HG03159 (cell line): ENCODE measurements around the gene P3H2.
A peak's percentile ranks its signal among the peaks of the same experiment; 100 is the strongest.

Experiments
- ATAC-seq: cut with Tn5 transposase; IDR thresholded peaks from one replicate; pipeline ENCODE4 v1.9.1; 2021; ENCODE audit warnings: mild to moderate bottlenecking, moderate library complexity; ENCODE audit not compliant: unreplicated experiment

P3H2 gene

DNA sequence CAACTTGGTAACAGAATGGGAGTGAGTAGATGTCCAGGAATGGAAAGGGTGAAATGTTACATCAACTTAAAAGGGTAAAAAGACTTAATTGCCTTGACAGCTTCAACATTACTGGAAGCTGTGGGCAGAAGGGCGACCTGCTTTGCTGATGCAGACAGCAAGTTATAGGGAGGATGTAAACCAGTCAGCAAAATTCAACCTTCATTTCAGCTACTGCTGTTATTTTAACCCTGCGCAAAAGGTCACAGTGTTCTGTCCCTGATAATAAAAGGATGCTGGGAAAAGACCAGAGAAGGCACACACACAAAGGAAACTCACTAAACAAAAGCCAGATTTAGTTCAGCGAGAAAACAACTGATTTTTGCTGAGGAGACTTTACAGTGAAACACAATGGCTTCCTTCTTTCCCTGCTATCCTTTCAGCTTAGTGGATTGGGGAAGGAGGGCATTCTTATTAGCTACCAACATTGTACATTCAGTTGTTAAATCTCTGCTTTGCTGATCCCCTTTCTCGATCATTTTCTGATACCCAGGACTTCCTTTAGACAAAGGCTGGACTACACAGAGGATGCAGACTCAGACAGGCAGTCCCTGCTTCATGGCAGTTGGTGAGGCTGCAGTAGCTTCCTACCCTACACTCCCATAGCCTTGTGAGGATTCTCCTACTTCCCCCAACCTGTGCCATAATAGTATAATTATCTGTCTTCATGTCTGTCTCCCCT is 62.0 kb downstream of the P3H2 start:
- ATAC-seq: no peak

DNA sequence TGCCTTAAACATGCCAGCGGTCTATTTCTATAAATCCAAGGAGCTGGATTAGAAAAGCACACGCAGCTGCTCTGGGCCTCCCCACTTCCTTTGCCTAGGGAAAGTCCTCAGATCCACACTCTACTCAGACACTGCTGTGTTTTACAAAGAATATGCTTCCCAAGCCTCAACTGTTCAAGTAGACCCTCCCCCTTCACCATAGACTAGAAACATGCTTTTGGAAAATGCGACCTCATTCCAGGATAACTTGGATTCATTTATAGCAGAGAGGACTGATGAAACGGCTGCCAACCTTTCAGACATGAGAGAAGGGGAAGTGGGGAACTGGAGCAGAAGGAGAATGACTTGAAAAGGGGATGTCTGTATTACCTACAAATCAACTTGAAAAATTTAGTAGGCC is 64.0 kb downstream of the P3H2 start:
- no peak for ATAC-seq

DNA sequence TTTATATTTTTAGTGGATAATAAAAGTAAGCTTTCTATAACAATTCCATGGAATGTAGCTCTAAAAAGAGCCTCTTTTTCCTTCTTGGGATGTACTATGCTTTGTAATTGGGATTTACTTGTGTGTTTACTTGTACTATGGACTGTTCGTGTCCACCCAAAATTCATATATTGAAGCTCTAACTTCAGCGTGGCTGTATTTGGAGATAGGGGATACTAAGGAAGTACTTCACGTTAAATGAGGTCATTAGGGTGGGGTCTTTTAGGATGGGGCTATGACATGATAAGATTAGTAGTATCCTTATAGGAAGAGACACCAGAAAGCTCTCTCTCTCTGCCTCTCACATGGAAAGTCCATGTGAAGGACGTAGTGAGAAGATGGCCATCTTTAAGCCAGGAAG is 64.9 kb downstream of the P3H2 start:
- ATAC-seq: no peak

DNA sequence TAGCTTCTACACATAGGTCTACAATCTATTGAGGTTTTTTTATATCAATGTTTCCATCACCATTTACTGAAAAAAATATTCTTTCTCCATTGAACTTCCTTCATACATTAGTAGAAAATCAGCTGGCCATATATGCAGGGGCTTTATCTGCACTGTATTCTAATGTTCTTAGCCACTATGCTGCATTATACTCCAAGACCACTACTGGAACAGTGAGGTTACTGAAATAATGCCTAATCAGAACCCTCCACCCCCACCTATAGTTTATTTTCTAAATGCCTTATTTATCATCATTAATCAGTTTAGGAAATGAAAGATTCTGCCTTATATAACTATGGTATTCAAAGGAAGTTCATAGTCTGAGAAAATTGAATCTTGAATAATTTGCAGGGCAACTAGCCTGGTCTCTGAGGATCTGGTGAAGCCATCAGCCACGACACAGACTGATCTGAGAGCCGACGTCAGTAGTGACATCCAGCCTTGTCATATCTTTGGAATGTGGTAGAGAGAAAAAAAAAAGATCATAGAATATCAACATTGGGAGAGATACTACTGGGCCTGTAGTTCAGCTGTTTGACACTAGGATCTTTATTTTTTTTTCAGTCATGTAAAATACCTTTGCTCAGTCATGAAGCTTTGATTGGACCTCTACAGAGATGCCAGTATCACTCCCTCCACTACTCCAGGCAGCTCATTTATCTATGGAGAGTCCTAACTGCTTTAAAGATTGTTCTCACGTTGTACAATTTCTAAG is 66.6 kb downstream of the P3H2 start:
- no peak for ATAC-seq

DNA sequence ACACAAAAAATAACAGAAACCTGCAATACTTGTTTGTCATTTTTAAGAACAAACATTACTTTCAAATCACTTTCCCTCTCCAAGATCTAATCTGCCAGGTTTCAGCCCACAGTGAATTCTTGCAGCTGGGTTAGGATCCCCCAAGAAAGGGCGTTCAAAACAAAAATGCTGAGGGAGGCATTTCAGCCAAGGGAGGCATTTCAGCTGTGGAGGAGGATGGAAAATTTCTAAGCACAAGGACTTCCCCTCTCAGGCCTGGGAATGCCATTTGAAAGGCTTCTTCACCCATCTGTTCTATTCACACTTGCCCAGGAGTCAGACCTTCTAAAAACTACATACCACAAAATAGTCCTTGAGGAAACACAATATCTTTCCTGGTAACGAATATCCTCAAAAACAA is 69.1 kb downstream of the P3H2 start:
- ATAC-seq: no peak

DNA sequence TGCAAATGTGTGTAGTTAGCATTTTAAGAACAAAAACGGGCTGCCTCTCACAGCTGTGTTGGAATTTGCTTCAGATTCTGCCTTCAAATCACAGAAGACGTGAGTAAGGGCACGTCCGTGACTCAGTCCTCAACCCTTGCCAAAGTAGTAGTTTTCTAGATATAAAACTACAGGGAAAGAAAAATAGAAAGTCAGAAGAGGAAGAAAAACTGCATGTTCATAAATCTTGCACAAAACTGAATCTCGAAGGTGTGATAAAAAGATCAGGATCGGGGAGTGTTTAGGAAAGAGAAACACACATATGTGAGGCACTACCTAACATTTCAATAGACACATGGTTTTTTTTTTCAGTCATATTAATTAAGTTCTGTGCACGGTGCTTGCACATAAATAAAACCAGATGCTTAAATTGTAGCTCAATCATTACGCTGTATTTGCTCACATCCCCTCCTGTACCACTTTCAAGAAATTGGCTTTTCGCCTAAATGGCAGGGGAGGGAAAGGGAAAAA is 71.7 kb downstream of the P3H2 start:
- ATAC-seq: no peak

DNA sequence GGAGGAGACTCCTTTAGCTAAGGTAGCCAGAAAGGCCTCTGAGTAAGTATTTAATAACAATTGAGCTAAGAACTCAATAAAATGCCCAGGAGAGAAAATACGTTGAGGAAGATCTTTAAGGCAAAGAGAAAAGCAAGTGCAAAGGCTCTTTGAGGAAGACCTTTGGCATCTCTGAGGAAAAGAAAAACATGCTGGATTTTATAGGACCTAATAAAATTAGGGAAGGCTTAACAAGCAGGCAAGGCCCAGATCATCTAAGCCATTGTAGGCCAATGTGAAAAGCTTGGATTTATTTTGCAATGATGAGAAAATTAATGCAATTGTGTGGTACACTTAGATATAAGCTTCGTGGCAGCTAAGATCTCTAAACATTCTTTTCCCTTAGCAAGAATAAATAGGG is 75.7 kb downstream of the P3H2 start:
- ATAC-seq: no peak

DNA sequence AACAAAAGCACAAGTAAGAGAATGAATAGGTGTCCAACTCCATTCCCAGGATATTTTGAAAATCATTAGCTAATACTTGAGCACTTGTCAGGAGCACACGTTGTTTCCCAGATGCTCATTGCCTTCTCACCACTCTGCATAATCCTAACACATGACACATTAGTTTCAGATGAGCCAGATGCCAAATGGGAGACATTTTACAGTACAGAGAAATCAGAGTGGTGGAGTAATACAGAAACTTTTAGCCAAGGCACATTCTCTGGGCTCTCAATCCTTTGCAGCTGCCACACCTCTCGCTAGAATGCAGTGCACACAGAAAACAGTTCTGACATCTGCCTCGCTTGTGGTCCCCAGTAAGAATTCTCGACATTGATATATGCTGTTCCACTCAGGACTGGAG is 76.6 kb downstream of the P3H2 start:
- no peak for ATAC-seq

DNA sequence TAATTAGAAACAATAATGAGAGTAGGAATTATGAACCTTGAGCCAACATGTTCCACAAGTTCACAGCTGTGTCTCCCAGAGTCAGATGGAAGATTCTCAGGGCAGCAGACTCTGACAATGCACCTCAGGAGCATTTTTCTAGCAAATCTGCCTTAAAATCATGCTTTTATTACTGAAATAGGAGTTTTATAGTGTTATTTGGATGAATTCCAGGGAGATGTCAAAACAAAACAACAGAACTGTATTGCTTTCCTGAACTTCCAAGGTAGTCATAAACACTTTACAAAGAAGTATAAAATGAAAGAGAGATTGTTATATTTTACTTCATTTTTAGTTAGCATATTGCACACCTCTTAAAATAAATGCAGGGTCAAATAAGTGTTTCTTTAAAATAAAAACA is 77.0 kb downstream of the P3H2 start:
- ATAC-seq: no peak

DNA sequence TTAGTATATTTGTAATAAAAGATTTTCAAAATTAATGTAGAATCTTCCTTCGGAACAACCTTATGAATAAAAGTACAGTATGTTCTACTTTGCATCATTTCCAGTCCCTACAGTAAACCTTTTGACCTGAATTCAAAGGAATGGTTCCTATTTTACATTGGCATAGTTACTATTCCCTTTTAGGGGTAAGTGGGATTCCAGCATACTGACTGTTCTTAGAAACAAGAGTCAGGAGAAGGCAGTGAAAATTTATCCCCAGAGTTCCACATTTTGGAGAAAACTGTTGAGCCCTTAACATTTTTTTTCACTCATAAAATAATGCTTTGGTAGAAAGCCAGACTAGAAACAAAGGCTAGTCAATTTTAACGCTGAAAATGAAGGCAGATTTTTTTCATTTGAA is 78.1 kb downstream of the P3H2 start:
- ATAC-seq: no peak

DNA sequence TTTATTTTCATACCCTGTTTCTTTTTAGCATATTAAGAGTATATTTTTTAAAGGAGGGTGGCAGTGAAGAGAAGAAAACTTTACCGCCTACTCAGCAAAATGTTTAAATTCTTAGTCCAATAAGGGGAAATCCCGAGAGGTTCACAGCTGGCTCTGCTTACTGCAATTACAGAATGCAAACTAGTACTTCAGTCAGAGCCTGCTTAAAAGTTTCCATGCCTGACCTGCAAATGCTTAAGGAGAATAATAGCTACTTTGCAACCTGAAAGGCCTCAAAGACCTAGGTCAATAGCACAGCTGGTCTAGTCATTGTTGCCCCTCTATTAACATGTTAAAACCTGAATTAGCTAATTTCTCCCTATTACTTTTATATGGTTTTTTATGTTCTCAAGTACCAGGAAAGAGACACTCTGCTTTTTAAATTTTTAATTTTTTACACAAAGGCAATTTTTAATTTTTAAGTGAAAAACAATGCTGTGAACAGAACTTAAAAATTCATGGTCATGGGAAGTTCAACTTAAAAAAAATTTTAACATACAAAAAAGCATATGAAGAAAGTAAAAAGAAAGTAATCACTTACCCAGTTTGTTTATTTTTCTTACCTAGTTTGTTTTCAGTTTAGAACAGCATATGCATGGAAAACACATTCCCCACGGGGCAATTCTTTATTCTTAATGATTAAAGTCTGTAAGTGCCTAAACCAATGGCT is 79.2 kb downstream of the P3H2 start:
- ATAC-seq: no peak

DNA sequence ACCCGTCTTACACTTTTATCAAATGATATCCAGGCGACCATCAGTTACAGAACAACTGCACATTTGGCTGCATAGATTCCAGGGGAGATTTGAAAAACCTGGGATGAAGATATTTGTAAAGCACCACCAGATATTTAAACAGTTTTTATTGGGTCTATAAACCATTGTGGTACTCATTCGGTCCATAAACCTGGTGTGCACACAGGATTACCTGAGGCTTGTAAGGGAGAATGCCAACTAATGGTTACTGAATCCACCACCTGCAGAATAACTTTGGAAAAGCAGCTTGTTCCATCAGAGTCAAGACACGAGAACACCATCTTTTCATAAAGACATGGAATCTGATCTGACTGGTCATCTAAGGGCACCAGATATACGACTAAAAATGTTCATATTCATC is 80.6 kb downstream of the P3H2 start:
- no peak for ATAC-seq

DNA sequence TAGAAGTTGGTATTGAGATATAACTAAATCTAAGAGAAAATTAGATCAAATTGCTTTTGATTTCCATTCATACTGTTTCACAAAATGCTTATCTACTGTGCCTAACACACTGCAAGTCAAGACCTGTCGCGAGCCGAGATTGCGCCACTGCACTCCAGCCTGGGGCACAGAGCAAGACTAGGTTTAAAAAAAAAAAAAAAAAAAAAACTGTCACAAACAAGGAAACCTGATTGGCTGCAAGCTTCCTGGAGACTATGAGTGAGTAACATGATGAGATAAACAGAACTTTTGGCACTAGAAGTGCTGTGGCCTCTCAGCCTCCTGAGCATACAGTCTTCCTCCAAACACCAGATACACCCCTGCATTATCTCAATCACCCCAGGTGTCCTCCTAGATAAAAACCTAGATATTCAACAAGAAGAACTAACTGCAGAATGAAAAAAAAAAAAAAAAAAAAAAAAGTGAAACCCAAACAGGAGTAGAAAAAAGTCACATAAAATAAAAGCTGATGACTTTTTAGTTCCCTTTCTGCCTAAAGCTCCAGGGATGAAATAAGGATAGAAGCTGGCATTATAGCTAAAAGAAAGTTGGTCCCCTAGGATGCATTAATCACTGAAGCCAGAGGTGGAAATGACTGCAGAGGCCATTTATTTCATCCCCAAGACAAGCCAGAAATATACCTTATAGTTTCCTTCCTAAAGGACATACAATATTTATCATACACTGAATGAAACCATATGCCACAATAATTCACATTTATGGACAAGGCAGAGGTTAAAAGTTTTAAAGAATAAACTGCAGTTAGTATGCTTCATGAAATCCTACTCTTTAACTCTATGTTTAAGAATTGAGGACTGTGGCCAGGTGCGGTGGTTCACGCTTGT is 82.4 kb downstream of the P3H2 start:
- ATAC-seq: no peak

DNA sequence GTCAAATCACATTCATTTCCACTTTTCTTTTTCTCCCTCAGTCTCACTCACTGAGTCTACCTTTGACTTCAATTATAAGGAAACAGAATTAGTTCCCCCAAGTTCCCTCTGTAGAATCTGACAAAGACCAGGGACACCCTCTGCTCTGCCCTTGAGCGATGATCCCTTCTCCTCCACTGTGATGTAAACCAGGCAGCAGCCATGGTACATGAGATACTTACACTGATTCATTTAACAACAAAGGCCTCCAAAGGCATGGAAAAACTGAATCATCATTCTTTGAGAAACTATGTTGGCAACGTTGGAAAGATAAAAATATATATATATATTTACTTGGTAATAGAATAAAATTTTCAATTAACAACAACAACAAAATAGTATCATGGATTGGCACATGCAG is 84.1 kb downstream of the P3H2 start:
- ATAC-seq: no peak

DNA sequence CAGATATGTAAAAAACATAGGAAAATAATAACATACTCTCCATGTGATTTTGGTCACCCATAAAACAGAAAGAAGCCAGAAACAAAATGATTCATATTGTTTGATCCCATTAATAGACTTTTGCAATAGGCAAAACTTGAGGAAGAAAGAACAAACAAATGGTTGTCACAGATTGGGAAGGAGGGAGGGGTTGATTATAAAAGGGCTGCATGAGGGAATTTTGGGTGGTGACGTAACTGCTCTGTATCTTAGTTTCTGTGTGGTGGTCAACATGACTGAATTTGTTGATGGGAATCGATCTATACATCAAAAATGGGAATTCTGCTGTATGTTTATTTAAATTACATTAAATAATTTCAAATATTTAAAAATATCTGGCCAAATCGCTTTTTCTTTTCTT is 86.3 kb downstream of the P3H2 start:
- ATAC-seq: no peak

DNA sequence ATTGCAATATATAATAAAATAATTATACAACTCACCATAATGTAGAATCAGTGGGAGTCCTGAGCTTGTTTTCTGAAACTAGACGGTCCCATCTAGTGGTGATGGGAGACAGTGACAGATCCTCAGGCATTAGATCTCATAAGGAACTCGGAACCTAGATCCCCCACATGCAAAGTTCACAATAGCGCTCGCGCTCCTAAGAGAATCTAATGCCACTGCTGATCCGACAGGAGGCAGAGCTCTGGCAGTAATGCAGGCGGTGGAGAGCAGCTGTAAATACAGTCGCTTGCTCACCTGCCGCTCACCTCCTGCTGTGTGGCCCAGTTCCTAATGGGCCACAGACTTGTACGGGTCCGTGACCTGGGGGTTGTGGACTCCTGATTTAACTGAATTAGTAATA is 87.8 kb downstream of the P3H2 start:
- ATAC-seq: no peak

DNA sequence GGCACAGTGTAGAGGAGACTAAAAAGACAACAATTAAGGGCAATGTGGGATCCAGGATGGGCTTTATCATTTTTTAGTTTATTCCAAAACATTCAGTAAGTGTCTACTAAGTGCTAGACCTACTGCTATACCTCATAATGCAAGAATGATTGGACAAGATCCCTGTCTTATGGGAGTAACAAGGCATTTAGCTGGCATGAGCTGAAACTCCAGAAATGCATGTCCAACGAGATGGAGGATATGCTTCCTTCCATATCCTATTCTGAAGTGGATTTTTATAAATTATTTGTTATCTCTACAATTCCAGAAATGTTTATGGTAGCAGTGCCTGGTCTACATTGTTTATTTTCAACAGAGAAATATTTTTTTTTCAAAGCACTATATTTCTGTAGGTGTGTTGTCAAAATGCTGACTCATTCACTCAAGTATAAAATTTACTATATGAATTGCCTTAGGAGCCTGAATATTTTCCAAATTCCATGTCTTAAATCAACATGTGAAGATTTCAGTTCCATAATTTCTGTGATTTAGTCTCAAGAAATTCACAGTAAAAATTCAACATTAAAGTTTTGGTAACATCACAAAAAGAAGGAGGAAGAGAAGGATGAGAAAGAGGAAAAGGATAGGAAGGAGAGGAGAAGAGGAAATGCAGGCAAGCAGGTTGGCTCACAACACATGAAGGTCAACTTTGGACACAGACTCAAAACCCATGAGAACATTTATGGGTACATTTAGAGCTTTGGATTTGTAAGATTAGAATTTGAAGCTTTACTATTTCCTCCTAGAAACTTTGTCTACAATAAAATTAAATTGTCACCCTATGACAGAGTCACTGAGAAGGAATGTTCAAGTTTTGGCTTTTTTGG is 88.6 kb downstream of the P3H2 start:
- no peak for ATAC-seq

DNA sequence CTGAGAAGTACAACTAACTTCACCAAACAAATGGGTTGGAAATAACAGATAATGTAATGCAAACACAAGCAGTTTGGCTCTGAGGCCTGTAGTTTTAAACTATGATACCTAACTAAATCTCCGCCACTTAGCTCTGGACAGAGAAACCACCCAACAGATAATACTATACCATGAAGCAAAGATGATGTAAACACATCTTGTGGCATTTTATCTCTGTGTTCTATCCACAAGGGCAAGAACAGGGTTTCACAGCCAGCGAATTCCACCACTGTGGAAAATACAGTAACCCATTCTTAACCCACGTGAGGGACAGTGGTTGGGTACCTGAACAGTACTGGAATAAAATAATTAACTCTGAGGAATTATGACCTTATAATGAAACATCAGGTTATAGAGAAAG is 93.6 kb downstream of the P3H2 start:
- no peak for ATAC-seq

DNA sequence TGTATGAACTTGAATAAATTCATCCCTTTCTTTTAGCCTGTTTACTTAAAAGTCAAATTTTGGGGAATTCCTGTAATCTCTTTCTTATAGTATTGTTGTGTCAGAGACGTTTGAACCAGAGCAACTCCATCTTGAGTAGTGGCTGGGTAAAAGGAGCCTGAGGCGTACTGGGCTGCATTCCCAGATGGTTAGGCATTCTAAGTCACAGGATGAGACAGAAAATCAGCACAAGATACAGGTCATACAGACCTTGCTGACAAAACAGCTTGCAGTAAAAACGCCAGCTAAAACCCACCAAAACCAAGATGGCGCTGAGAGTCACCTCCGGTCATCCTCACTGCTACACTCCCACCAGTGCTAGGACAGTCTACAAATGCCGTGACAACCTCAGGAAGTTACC is 94.5 kb downstream of the P3H2 start:
- no peak for ATAC-seq

DNA sequence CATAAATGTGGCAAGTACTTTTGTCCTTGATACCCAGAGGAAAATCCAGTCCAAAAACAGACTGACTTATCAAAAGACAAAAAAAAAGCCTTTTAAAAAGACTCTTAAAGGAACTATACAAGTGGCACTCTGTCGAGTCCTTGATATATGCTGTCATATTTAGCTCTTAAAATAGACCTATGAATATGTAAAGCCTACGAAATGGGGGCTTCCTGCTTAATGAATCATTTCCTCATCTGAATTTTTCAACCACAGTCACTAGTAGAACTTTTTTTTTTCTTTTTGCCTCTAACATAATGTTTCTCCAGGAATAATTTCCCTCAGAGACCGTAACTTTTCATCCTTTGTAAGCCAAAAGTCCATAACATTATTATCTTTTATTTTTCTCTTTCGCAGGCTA is 95.8 kb downstream of the P3H2 start:
- ATAC-seq: peak; percentile 61
